HT-29 (cell line): ENCODE data around the gene KCNQ1. TPM values are rescaled to one million over a fixed set of nuclear protein-coding genes. Genes with fewer than 3 reads are reported as not detected.

ENCODE experiments used
- DNase-seq: peaks from one replicate; pipeline ENCODE4 v3.0.0-alpha.2; 2015; ENCODE audit warnings: low spot score
- total RNA-seq: library from RNA; depleted of rRNA; stranded (reverse); fragments of >200 nt; shearing (Covaris generic); gene quantifications from 2 replicates; pipeline ENCODE4 v1.2.3, GENCODE V29; 2014

KCNQ1 gene
- total RNA-seq, 1 experiment from 2014 or later: 9.9 TPM

GRCh38 chr11:2577991-2578928 is 133.5 kb downstream of the KCNQ1 start:
- no peak for DNase-seq

GRCh38 chr11:2578929-2579270 is 134.1 kb downstream of the KCNQ1 start:
- no peak for DNase-seq

GRCh38 chr11:2579315-2580060 is 134.7 kb downstream of the KCNQ1 start:
- no peak for DNase-seq

GRCh38 chr11:2580061-2580421 is 135.2 kb downstream of the KCNQ1 start:
- DNase-seq: no peak

- DNase-seq: no peak
Observed at GRCh38 chr11:2580571-2581001, 135.8 kb downstream of the KCNQ1 start.

GRCh38 chr11:2581151-2581930 is 136.5 kb downstream of the KCNQ1 start:
- no peak for DNase-seq

- no peak for DNase-seq
Observed at GRCh38 chr11:2581931-2582350, 137.1 kb downstream of the KCNQ1 start.

- no peak for DNase-seq
Observed at GRCh38 chr11:2582351-2582945, 137.6 kb downstream of the KCNQ1 start.

- no peak for DNase-seq
Observed at GRCh38 chr11:2582946-2583604, 138.3 kb downstream of the KCNQ1 start.

- DNase-seq: no peak
Observed at GRCh38 chr11:2583605-2583958, 138.8 kb downstream of the KCNQ1 start.

- no peak for DNase-seq
Observed at GRCh38 chr11:2584434-2584811, 139.6 kb downstream of the KCNQ1 start.

- DNase-seq: no peak
Observed at GRCh38 chr11:2584812-2585565, 140.2 kb downstream of the KCNQ1 start.

GRCh38 chr11:2585566-2586086 is 140.8 kb downstream of the KCNQ1 start:
- no peak for DNase-seq

- DNase-seq: no peak
Observed at GRCh38 chr11:2586087-2586792, 141.4 kb downstream of the KCNQ1 start.

- no peak for DNase-seq
Observed at GRCh38 chr11:2586793-2587131, 142.0 kb downstream of the KCNQ1 start.

- no peak for DNase-seq
Observed at GRCh38 chr11:2587132-2587930, 142.5 kb downstream of the KCNQ1 start.

GRCh38 chr11:2587976-2588748 is 143.4 kb downstream of the KCNQ1 start:
- DNase-seq: no peak
